Skin of body (tissue), 2 donors: ENCODE data around the gene FHAD1. TPM values are rescaled to one million over a fixed set of nuclear protein-coding genes. Genes with fewer than 3 reads are reported as not detected.
"Not testable (repeated sequence)": the region's sequence is repeated elsewhere in the genome, so short reads cannot be mapped to it uniquely, and the experiment has no call there.

Experiments used
- DNase-seq: peaks from one replicate; lab custom pipeline; 2025; lab: John Stamatoyannopoulos, UW
- total RNA-seq: library from RNA; depleted of rRNA; stranded (reverse); fragments of >200 nt; gene quantifications from one replicate; pipeline ENCODE4 v1.2.3, GENCODE V29; 2014

Gene FHAD1
- total RNA-seq, 1 donor from 2014 or later, result 1.4 TPM

GRCh38 chr1:15275921-15276683, 29.1 kb downstream of the FHAD1 start:
- DNase-seq, result no peak

GRCh38 chr1:15276691-15277446, 29.8 kb downstream of the FHAD1 start:
- DNase-seq, result no peak

- no peak for DNase-seq
Measured at GRCh38 chr1:15277447-15277838, 30.4 kb downstream of the FHAD1 start.

GRCh38 chr1:15277933-15278332, 30.9 kb downstream of the FHAD1 start:
- no peak for DNase-seq

- DNase-seq, result no peak
Measured at GRCh38 chr1:15279576-15280230, 32.7 kb downstream of the FHAD1 start.

- DNase-seq, result no peak
Measured at GRCh38 chr1:15280416-15280815, 33.4 kb downstream of the FHAD1 start.

- no peak for DNase-seq
Measured at GRCh38 chr1:15282038-15282437, 35.0 kb downstream of the FHAD1 start.

GRCh38 chr1:15282810-15283474, 35.9 kb downstream of the FHAD1 start:
- no peak for DNase-seq

- DNase-seq, result no peak
Measured at GRCh38 chr1:15283526-15283925, 36.5 kb downstream of the FHAD1 start.

- DNase-seq, result no peak
Measured at GRCh38 chr1:15286452-15286851, 39.4 kb downstream of the FHAD1 start.

- DNase-seq, result no peak
Measured at GRCh38 chr1:15287035-15287979, 40.3 kb downstream of the FHAD1 start.

- no peak for DNase-seq
Measured at GRCh38 chr1:15288173-15288926, 41.3 kb downstream of the FHAD1 start.

- no peak for DNase-seq
Measured at GRCh38 chr1:15289251-15289651, 42.2 kb downstream of the FHAD1 start.

GRCh38 chr1:15290382-15290781, 43.4 kb downstream of the FHAD1 start:
- DNase-seq, result no peak

GRCh38 chr1:15295696-15296095, 48.7 kb downstream of the FHAD1 start:
- DNase-seq, result no peak

GRCh38 chr1:15296585-15297321, 49.7 kb downstream of the FHAD1 start:
- no peak for DNase-seq

- DNase-seq, result not testable (repeated sequence)
Measured at GRCh38 chr1:15297975-15298374, 51.0 kb downstream of the FHAD1 start.

- no peak for DNase-seq
Measured at GRCh38 chr1:15299179-15299578, 52.2 kb downstream of the FHAD1 start.

- no peak for DNase-seq
Measured at GRCh38 chr1:15299806-15300205, 52.8 kb downstream of the FHAD1 start.
